ENCODE results near the gene CYP1B1. TPM values are rescaled to one million over a fixed set of nuclear protein-coding genes. Genes with fewer than 3 reads are reported as not detected.

Gene CYP1B1
- total RNA-seq, 4 donors from 2014 or later, result 42.8 to 118 (median 54.5) TPM

DNA sequence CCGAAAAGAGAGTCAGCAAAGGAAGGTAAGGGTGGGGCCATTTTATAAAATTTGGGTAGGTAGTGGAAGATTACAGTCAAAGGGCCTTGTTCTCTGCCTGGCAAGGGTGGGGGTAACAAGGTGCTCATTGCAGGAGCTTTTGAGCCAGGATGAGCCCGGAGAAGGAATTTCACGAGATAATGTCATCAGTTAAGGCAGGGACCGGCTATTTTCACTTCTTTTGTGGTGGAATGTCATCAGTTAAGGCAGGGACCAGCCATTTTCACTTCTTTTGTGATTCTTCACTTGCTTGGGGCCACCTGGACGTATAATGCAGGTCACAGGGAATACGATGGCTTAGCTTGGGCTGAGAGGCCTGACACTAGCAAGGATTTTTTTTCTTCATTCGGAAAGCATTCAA is 58.1 kb downstream of the CYP1B1 start:
- no peak overlapping the region for H3K4me3 ChIP-seq

More for the DNA sequence above, 58.1 kb downstream of the CYP1B1 start:
- H3K9me3 ChIP-seq, result no peaks in the 10 kb centered on the region
- no peak for DNase-seq
- no peaks in the 10 kb centered on the region for H3K4me1 ChIP-seq
- no peak for TF ChIP-seq CTCF (IDR thresholded peaks at IDR 0.05)
- no peak for TF ChIP-seq POLR2A (IDR thresholded peaks at IDR 0.05)
- H3K36me3 ChIP-seq, result no peaks in the 10 kb centered on the region
- H3K27me3 ChIP-seq, result no peaks in the 10 kb centered on the region
- no peak overlapping the region for H3K27ac ChIP-seq
- intact Hi-C loops (cut with DNase I; ENCODE audit: low total_unique reads), result no loop called here

Other genes with a start within 250 kb of the CYP1B1 start
- gene RMDN2, start 150.9 kb downstream of the CYP1B1 start, total RNA-seq, result 10 to 100 TPM; 12.5 to 19.2 (median 14.3) TPM

Measured in uterus (tissue), 4 donors.